ENCODE measurements around the gene DISC1. TPM values are rescaled to one million over a fixed set of nuclear protein-coding genes. Genes with fewer than 3 reads are reported as not detected.

Gene DISC1
- total and polyA plus RNA-seq, 2 donors (not counting 1 experiment from before 2014, with no cell fraction given), result 2.0 to 4.3 TPM

GRCh38 chr1:231677442-231677841 lies 50.9 kb downstream of the DISC1 start:
- Histone ChIP-seq H3K27ac (ENCODE audit: insufficient read depth, low read length) (no peak overlapping the region), H3K9me3 (ENCODE audit: control insufficient read depth, insufficient read depth, low read depth, low read length) (no peaks in the 10 kb centered on the region), H3K4me2 (ENCODE audit: extremely low read depth, insufficient read depth, low read length) (no peak overlapping the region), H3K27me3 (ENCODE audit: control insufficient read depth, insufficient read depth, low read length) (no peaks in the 10 kb centered on the region), H3K4me3 (replicated peaks in 1 of 4; ENCODE audit: control extremely low read depth in 1 of 4, insufficient read depth in 1 of 4, low read depth in 3 of 4, low read length in 4 of 4) (no peak overlapping the region), H4K20me1 (ENCODE audit: control insufficient read depth, extremely low read depth, insufficient read depth, low read length) (no peaks in the 10 kb centered on the region), H2AFZ (ENCODE audit: low read length) (no peak overlapping the region), H3K4me1 (ENCODE audit: control insufficient read depth, extremely low read depth, insufficient read depth, low read length) (no peaks in the 10 kb centered on the region), H3K9ac (ENCODE audit: insufficient read depth, low read length) (no peak overlapping the region), H3K79me2 (ENCODE audit: control insufficient read depth, insufficient read depth, low read length) (no peaks in the 10 kb centered on the region), H3K36me3 (ENCODE audit: control insufficient read depth, insufficient read depth, low read length) (no peaks in the 10 kb centered on the region)
- no peak for DNase-seq (ENCODE audit: low read depth in 2 of 2)
- TF ChIP-seq EZH2 (IDR thresholded peaks at IDR 0.05; ENCODE audit: low read length, missing control alignments) (no peak), CTCF (conservative IDR thresholded peaks at IDR 0.05 in 1 of 2, IDR thresholded peaks at IDR 0.05 in 1 of 2; ENCODE audit: low read depth in 1 of 2, low read length in 2 of 2) (no peak)

GRCh38 chr1:231678011-231678432 lies 51.4 kb downstream of the DISC1 start:
- Histone ChIP-seq H3K79me2 (ENCODE audit: control insufficient read depth, insufficient read depth, low read length) (no peaks in the 10 kb centered on the region), H3K9ac (ENCODE audit: insufficient read depth, low read length) (no peak overlapping the region), H3K4me3 (replicated peaks in 1 of 4; ENCODE audit: control extremely low read depth in 1 of 4, insufficient read depth in 1 of 4, low read depth in 3 of 4, low read length in 4 of 4) (no peak overlapping the region), H4K20me1 (ENCODE audit: control insufficient read depth, extremely low read depth, insufficient read depth, low read length) (no peaks in the 10 kb centered on the region), H3K9me3 (ENCODE audit: control insufficient read depth, insufficient read depth, low read depth, low read length) (no peaks in the 10 kb centered on the region), H3K4me1 (ENCODE audit: control insufficient read depth, extremely low read depth, insufficient read depth, low read length) (no peaks in the 10 kb centered on the region), H3K36me3 (ENCODE audit: control insufficient read depth, insufficient read depth, low read length) (no peaks in the 10 kb centered on the region), H3K27ac (ENCODE audit: insufficient read depth, low read length) (no peak overlapping the region), H2AFZ (ENCODE audit: low read length) (no peak overlapping the region), H3K27me3 (ENCODE audit: control insufficient read depth, insufficient read depth, low read length) (no peaks in the 10 kb centered on the region), H3K4me2 (ENCODE audit: extremely low read depth, insufficient read depth, low read length) (no peak overlapping the region)
- peak; percentile 31 to 64 for DNase-seq (ENCODE audit: low read depth in 2 of 2)
- TF ChIP-seq EZH2 (IDR thresholded peaks at IDR 0.05; ENCODE audit: low read length, missing control alignments) (no peak), CTCF (conservative IDR thresholded peaks at IDR 0.05 in 1 of 2, IDR thresholded peaks at IDR 0.05 in 1 of 2; ENCODE audit: low read depth in 1 of 2, low read length in 2 of 2) (no peak)

- H3K36me3 ChIP-seq (ENCODE audit: control insufficient read depth, insufficient read depth, low read length), result no peaks in the 10 kb centered on the region
- H3K4me2 ChIP-seq (ENCODE audit: extremely low read depth, insufficient read depth, low read length), result no peak overlapping the region
- no peak overlapping the region for H3K4me3 ChIP-seq (replicated peaks in 1 of 4; ENCODE audit: control extremely low read depth in 1 of 4, insufficient read depth in 1 of 4, low read depth in 3 of 4, low read length in 4 of 4)
- no peaks in the 10 kb centered on the region for H3K9me3 ChIP-seq (ENCODE audit: control insufficient read depth, insufficient read depth, low read depth, low read length)
- H3K27ac ChIP-seq (ENCODE audit: insufficient read depth, low read length), result no peak overlapping the region
- H3K4me1 ChIP-seq (ENCODE audit: control insufficient read depth, extremely low read depth, insufficient read depth, low read length), result no peaks in the 10 kb centered on the region
- H4K20me1 ChIP-seq (ENCODE audit: control insufficient read depth, extremely low read depth, insufficient read depth, low read length), result no peaks in the 10 kb centered on the region
- no peaks in the 10 kb centered on the region for H3K27me3 ChIP-seq (ENCODE audit: control insufficient read depth, insufficient read depth, low read length)
- no peak for DNase-seq (ENCODE audit: low read depth in 2 of 2)
- H2AFZ ChIP-seq (ENCODE audit: low read length), result no peak overlapping the region
- H3K79me2 ChIP-seq (ENCODE audit: control insufficient read depth, insufficient read depth, low read length), result no peaks in the 10 kb centered on the region
- H3K9ac ChIP-seq (ENCODE audit: insufficient read depth, low read length), result no peak overlapping the region
- TF ChIP-seq EZH2 (IDR thresholded peaks at IDR 0.05; ENCODE audit: low read length, missing control alignments) (no peak), CTCF (conservative IDR thresholded peaks at IDR 0.05 in 1 of 2, IDR thresholded peaks at IDR 0.05 in 1 of 2; ENCODE audit: low read depth in 1 of 2, low read length in 2 of 2) (no peak)
These were observed 52.5 kb downstream of the DISC1 start for GRCh38 chr1:231679109-231679508.

Data from fibroblast of lung (primary cell).